ENCODE data around the gene MPIG6B. TPM values are rescaled to one million over a fixed set of nuclear protein-coding genes. Genes with fewer than 3 reads are reported as not detected.

MPIG6B gene
- total RNA-seq, 1 experiment from 2014 or later, result not detected

- no peaks in the 10 kb centered on the region for H3K27me3 Mint-ChIP-seq (ENCODE audit: insufficient read depth, unreplicated experiment)
- peaks cover 40% of the 10 kb centered on the region for H3K4me1 Mint-ChIP-seq (ENCODE audit: insufficient read depth, unreplicated experiment)
- peaks cover 20% of the 10 kb centered on the region for H3K36me3 Mint-ChIP-seq (ENCODE audit: insufficient read depth, unreplicated experiment)
- no peak for TF ChIP-seq CTCF (IDR thresholded peaks at IDR 0.05; ENCODE audit: unreplicated experiment)
- peak overlapping the region; percentile 10 for H3K4me3 Mint-ChIP-seq (ENCODE audit: unreplicated experiment)
- no peaks in the 10 kb centered on the region for H3K9me3 Mint-ChIP-seq (ENCODE audit: unreplicated experiment)
- intact Hi-C loops (cut with micrococcal nuclease), result no loop called here
- ChIA-PET CTCF (interaction anchor here (0.6 to 1.7 kb wide), 5 partner anchors 32 to 102 kb away, joined by 3 to 5 read pairs (median 4); partner anchors contain the start of genes HSPA1A and HSPA1L), POLR2A (interaction anchor here (1.0 to 11.8 kb wide), 12 partner anchors 12 to 96 kb away, joined by 3 to 95 read pairs (median 15); partner anchors contain the start of genes ABHD16A, CSNK2B, GPANK1 and HSPA1A)
- no peak for DNase-seq (ENCODE audit: unreplicated experiment)
- H3K27ac Mint-ChIP-seq (ENCODE audit: low read depth, unreplicated experiment), result peak overlapping the region; percentile 81
- no TSS peak for BruUV-seq (replicated peaks)
Observed at GRCh38 chr6:31737315-31737990, 14.3 kb downstream of the MPIG6B start.

GRCh38 chr6:31737991-31738979 lies 15.1 kb downstream of the MPIG6B start:
- intact Hi-C loops (cut with micrococcal nuclease), result loop anchor here (2.0 kb wide), 1 partner anchor 35 kb away; the partner anchor contains the start of gene ABHD16A
- CTCF ChIA-PET, result interaction anchor here (0.6 to 1.7 kb wide), 8 partner anchors 9 to 92 kb away, joined by 3 to 5 read pairs (median 4); partner anchors contain the start of genes DDAH2, HSPA1A, HSPA1L and LSM2
- H3K36me3 Mint-ChIP-seq (ENCODE audit: insufficient read depth, unreplicated experiment), result peaks cover 12% of the 10 kb centered on the region

GRCh38 chr6:31739639-31740396 lies 16.6 kb downstream of the MPIG6B start, which contains the start of gene MSH5:
MSH5 (plus strand) TSS chr6:31740005; CDS start chr6:31740467, 462 bp downstream.
- BruUV-seq (replicated peaks), result TSS peak; percentile 56

More at GRCh38 chr6:31737991-31738979, 15.1 kb downstream of the MPIG6B start:
- Mint-ChIP-seq H3K27ac (ENCODE audit: low read depth, unreplicated experiment) (peak overlapping the region; percentile 81), H3K27me3 (ENCODE audit: insufficient read depth, unreplicated experiment) (no peaks in the 10 kb centered on the region), H3K4me3 (ENCODE audit: unreplicated experiment) (peak overlapping the region; percentile 10), H3K4me1 (ENCODE audit: insufficient read depth, unreplicated experiment) (peaks cover 40% of the 10 kb centered on the region), H3K9me3 (ENCODE audit: unreplicated experiment) (no peaks in the 10 kb centered on the region)
- BruUV-seq (replicated peaks), result no TSS peak
- POLR2A ChIA-PET, result interaction anchor here (0.6 to 11.8 kb wide), 18 partner anchors 11 to 1545 kb away, joined by 3 to 95 read pairs (median 8); partner anchors contain the start of genes BAG6, CSNK2B, EHMT2 and GPANK1
- peak; percentile 57 for DNase-seq (ENCODE audit: unreplicated experiment)
- TF ChIP-seq CTCF (IDR thresholded peaks at IDR 0.05; ENCODE audit: unreplicated experiment), result no peak

More at GRCh38 chr6:31739639-31740396, 16.6 kb downstream of the MPIG6B start, which contains the start of gene MSH5:
- no peaks in the 10 kb centered on the region for H3K36me3 Mint-ChIP-seq (ENCODE audit: insufficient read depth, unreplicated experiment)
- peak; percentile 99 for DNase-seq (ENCODE audit: unreplicated experiment)
- peak within 1 kb of the TSS; percentile 81 for H3K27ac Mint-ChIP-seq (ENCODE audit: low read depth, unreplicated experiment)
- intact Hi-C loops (cut with micrococcal nuclease), result loop anchor here (2.0 kb wide), 1 partner anchor 37 kb away; the partner anchor contains the start of gene ABHD16A
- H3K27me3 Mint-ChIP-seq (ENCODE audit: insufficient read depth, unreplicated experiment), result no peaks in the 10 kb centered on the region
- ChIA-PET POLR2A (interaction anchor here (0.6 to 7.0 kb wide), 34 partner anchors 9 to 1537 kb away, joined by 3 to 90 read pairs (median 6); partner anchors contain the start of genes ABHD16A, B3GALT4, BAG6 and C6orf47), CTCF (interaction anchor here (0.5 to 1.6 kb wide), 5 partner anchors 9 to 67 kb away, joined by 3 to 7 read pairs (median 4); partner anchors contain the start of gene LSM2)
- TF ChIP-seq CTCF (IDR thresholded peaks at IDR 0.05; ENCODE audit: unreplicated experiment), result no peak
- H3K4me1 Mint-ChIP-seq (ENCODE audit: insufficient read depth, unreplicated experiment), result peaks cover 40% of the 10 kb centered on the region
- H3K4me3 Mint-ChIP-seq (ENCODE audit: unreplicated experiment), result peak within 1 kb of the TSS; percentile 88
- no peaks in the 10 kb centered on the region for H3K9me3 Mint-ChIP-seq (ENCODE audit: unreplicated experiment)
